ENCODE data around the gene RPRD2.
"Not testable (repeated sequence)": the region's sequence is repeated elsewhere in the genome, so short reads cannot be mapped to it uniquely, and the experiment has no call there.

RPRD2 gene

GRCh38 chr1:150363426-150364230 is at the start of gene RPRD2:
RPRD2 (plus strand) TSS chr1:150364147; CDS start chr1:150364715, 568 bp downstream.
- peak; percentile 98 for DNase-seq (ENCODE audit: low spot score)

DNA sequence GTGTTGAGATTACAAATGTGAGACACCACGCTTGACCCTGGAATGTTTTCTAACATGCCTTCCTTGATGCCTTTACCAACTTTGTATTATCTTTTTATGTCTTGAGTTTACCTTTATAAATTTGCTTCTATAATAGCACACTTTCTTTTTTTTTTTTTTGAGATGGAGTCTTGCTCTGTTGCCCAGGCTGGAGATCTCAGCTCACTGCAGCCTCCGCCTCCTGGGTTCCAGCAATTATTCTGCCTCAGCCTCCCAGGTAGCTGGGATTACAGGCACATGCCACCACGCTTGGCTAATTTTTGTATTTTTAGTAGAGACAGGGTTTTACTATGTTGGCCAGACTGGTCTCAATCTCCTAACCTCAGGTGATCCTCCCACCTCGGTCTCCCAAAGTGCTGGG is 49.3 kb upstream of the RPRD2 start:
- not testable (repeated sequence) for DNase-seq (ENCODE audit: low spot score)

DNA sequence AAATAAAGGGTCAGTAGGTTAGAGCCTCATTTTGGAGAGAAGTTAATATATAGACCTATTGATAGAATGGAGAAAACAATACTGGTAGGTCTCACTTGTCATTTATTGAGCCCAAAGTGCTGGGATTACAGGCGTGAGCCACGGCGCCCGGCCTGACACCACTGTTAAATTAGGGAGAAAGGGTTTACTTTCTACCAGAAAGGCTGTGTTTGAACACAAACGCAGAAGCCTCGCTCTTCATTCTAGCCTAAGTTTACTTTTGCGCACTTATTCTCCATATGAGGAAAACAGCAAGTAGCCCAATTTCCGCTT is 43.3 kb upstream of the RPRD2 start:
- no peak for DNase-seq (ENCODE audit: low spot score)

- no peak for DNase-seq (ENCODE audit: low spot score)
Observed at GRCh38 chr1:150321826-150322166, 42.2 kb upstream of the RPRD2 start.

DNA sequence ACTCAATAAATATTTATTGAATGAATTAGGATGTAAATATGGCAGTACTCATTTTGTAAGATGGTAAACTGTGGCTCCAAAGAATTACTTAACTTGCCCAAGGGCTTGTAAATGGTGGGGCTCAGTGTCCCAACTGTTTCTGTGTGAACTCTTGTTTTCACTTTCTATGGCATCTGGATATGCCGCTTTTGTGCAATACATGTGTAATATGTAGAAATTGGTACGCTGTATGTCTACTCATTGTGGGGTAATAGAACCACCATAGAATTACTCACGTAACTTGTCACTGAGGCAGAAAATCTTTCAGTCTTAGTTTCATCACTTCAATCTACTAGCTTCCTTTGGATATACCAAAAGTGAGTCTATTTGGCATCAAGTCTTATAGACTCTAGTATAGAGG is 41.6 kb upstream of the RPRD2 start:
- DNase-seq (ENCODE audit: low spot score), result no peak

DNA sequence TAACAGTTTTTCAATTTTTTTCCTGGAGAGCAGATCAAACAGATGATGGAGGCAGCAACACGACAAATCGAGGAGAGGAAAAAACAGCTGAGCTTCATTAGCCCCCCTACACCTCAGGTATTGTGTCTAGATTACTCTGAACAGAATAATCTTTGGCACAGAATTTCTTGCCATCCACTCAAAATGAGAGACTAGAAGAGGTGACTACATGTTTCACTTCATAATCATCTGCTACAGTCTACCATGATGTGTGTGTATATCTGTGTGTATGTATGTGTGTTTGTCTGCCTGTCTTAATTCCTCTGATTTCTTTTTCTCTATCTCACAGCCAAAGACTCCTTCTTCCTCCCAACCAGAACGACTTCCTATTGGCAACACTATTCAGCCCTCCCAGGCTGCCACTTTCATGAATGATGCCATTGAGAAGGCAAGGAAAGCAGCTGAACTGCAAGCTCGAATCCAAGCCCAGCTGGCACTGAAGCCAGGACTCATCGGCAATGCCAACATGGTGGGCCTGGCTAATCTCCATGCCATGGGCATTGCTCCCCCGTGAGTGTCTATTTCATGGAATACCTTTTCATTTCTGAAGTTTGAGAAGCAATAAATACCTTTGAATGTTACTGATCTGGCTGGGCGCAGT is 31.2 kb upstream of the RPRD2 start:
- DNase-seq (ENCODE audit: low spot score), result no peak

GRCh38 chr1:150346316-150346715 is 17.6 kb upstream of the RPRD2 start:
- no peak for DNase-seq (ENCODE audit: low spot score)

- no peak for DNase-seq (ENCODE audit: low spot score)
Observed at GRCh38 chr1:150352866-150353265, 11.1 kb upstream of the RPRD2 start.

DNA sequence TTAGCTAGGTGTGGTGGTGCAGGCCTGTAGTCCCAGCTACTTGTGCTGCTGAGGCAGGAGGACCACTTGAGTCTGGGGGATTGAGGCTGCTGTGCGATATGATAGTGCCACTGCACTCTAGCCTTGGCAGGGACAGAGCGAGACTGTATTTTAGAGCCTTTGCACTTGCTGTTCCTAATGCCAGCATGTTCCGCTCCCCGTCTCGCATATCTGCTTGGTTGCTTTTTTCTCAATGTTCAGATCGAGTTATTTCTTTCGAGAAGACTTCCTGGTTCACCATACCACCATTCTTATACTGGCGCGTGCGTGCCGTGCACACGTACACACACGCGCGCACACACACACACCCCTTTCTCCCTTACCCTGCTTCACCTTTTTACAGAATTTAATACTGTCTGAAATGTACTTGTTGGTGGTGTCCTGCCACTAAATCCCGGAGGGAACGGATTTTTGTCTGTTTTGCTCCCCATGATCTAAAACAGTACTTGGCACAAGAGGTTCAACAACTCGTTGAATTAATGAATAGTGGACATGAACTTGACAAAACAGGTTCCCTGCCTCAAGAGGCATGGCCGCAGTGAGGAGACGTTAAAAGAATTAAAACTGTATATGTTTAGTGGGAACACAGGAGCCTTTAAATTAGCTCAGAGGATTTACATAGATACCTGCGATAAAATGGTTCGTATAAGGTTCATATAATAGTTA is 1.1 kb upstream of the RPRD2 start:
- DNase-seq (ENCODE audit: low spot score), result peak; percentile 12

DNA sequence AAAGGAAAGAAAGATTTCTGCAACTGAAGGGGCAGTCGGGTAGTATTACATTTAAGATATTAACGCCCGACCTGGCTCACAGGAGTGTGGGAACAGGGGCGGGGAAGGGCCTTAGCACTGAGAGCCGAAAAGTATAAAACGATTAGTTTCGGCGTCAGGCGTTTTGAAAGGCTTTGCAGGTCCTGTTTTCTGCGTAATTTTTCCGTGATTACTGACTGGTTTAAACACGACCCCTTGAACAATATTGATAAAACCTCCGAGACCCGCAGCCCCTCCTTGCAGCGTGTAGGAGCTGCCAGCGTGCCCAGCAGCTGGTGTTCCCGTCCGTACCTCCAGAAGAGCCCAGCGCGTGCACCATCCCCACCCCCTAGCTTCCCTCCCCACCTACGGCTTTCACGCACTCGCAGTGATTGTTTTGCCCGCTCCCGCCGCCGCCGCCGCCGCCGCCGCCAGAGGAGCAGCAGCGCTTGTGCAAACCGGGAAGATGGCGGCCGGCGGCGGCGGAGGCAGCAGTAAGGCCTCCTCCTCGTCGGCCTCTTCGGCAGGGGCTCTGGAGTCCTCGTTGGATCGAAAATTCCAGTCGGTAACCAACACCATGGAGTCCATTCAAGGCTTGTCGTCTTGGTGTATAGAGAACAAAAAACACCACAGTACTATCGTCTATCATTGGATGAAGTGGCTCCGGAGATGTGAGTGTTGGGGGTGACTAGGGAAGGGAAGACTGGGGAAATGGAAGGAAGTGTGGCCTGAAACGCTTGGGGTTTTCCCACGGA is 470 bp downstream of the RPRD2 start:
- peak; percentile 81 for DNase-seq (ENCODE audit: low spot score)

GRCh38 chr1:150365941-150366340 is 2.0 kb downstream of the RPRD2 start:
- DNase-seq (ENCODE audit: low spot score), result no peak

DNA sequence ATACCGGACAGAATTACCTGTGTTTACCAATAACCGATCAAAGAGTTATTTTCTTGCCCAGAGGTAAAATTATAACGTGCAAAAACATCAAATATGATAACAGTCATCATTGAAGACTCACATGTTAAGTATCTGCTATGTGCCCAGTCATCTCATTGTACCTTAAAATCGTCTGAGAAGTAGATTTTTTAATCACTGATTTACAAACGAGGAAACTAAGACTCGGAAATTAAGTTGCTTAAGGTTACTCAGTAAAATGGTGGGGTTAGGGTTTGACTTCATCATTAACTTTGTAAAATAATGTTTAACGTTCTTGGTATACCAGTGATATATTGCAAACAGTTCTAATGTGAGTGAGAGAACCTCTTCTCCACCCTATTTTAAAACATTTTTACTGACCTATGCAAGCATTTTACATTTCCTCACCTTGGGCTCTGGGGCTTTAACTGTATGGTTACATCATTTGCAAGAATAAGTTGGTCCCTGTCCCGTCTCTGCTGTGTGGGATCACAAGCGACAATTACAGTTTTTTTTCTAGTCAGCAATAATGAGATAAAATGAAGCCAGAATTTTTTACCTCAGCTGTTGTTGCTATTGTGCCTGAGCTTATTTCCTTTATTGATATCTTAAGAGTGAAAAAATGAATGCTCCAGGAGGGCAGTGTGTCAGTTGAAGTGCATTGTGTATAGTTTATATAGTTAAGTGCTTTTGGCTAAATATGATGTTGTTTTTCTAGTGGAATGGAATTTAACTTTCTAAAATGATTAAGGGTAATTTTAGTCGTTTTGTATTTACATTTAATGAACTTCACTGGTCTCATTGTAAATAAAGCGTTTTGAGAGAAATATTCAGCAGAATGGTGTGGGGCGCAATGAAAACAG is 2.7 kb downstream of the RPRD2 start:
- DNase-seq (ENCODE audit: low spot score), result no peak

GRCh38 chr1:150371110-150371509 is 7.2 kb downstream of the RPRD2 start:
- no peak for DNase-seq (ENCODE audit: low spot score)

GRCh38 chr1:150372580-150372979 is 8.6 kb downstream of the RPRD2 start:
- no peak for DNase-seq (ENCODE audit: low spot score)

GRCh38 chr1:150376110-150376509 is 12.2 kb downstream of the RPRD2 start:
- DNase-seq (ENCODE audit: low spot score), result no peak

DNA sequence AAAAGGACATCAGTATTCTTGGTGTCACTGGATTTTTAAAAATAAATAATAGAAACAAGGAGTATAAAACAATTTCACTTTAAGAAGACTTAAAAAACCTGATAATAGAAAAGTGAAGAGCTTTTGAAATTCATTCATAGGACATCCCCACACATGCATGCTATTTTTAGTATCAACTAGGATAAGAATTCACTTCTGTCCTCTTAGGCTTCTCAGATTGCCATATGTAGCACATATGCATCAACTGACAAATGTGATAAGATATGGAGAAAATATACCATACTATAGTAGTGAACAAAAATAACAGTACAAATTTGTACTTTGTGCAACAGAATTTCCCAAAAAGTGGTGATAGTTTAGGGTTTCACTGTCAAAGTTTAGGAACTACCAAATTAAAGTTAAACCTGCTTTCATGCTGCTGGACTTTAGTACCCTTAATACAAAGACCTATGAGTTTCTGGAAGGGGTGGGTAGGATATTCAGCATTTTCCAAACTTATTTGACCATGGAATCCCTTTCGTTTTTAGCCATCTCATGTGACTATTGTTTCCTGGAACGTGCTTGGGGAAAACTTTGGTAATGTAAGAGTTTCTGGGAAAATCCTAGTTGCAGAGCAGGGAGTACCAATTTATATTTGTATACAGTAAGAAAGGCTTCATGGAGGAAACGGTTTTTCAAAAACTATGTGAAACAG is 19.8 kb downstream of the RPRD2 start:
- DNase-seq (ENCODE audit: low spot score), result no peak

- no peak for DNase-seq (ENCODE audit: low spot score)
Observed at GRCh38 chr1:150385537-150386445, 21.8 kb downstream of the RPRD2 start.

DNA sequence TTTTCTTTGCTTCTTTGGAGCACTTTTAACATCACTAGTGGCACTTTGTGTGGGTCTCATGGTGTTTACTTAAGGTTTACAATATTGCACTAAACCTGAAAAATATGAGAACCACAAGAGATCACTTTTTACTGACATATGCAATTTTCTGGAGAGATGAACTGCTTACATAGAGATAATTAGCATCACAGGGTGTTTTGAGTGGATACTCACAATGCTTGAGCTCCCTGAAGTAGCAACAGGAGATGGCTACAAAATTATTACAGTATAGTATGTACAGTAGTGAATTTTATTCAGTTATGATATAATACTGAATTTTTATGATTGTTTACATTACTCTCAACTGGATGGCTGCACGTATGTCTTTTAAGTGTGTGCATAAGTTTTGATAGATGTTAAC is 22.6 kb downstream of the RPRD2 start:
- DNase-seq (ENCODE audit: low spot score), result no peak

DNA sequence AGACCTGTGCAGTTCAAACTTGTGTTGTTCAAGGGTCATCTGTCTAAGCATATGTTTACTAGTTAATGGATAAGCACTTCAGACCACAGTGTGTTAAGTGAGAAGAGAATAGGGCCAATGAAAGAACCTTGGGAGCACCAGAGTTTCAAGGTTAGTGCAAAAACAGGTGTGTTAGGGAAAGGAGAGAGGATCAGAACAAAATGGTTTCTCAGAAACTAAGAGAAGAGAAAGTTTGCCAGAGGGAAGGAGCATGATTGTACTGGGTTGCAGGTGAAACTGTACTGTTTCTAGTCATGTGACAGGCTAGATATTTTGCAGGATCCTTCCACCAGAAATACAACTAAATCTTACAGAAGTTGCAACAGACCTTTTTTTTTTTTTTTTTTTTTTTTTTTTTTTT is 23.3 kb downstream of the RPRD2 start:
- no peak for DNase-seq (ENCODE audit: low spot score)

- DNase-seq (ENCODE audit: low spot score), result no peak
Observed at GRCh38 chr1:150388241-150388640, 24.3 kb downstream of the RPRD2 start.
